ENCODE measurements around the gene ZSWIM6.

ZSWIM6 gene

GRCh38 chr5:61466017-61466416 is 134.0 kb downstream of the ZSWIM6 start:
- FAIRE-seq = no peak

GRCh38 chr5:61467766-61468482 is 135.9 kb downstream of the ZSWIM6 start:
- no peak for DNase-seq (ENCODE audit: extremely low spot score, insufficient read length, low read depth)
- FAIRE-seq = no peak

More at GRCh38 chr5:61466017-61466416, 134.0 kb downstream of the ZSWIM6 start:
- no peak for DNase-seq (ENCODE audit: extremely low spot score, insufficient read length, low read depth)

GRCh38 chr5:61468483-61468865 is 136.4 kb downstream of the ZSWIM6 start:
- DNase-seq (ENCODE audit: extremely low spot score, insufficient read length, low read depth) = no peak

GRCh38 chr5:61471352-61471751 is 139.3 kb downstream of the ZSWIM6 start:
- FAIRE-seq (no peak), DNase-seq (ENCODE audit: extremely low spot score, insufficient read length, low read depth) (no peak)

More at GRCh38 chr5:61468483-61468865, 136.4 kb downstream of the ZSWIM6 start:
- no peak for FAIRE-seq

GRCh38 chr5:61472172-61472958 is 140.3 kb downstream of the ZSWIM6 start:
- FAIRE-seq (no peak), DNase-seq (ENCODE audit: extremely low spot score, insufficient read length, low read depth) (no peak)

- no peak for DNase-seq (ENCODE audit: extremely low spot score, insufficient read length, low read depth)
- no peak for FAIRE-seq
Observed at GRCh38 chr5:61474746-61475145, 142.7 kb downstream of the ZSWIM6 start.

GRCh38 chr5:61477788-61478187 is 145.7 kb downstream of the ZSWIM6 start:
- FAIRE-seq (no peak), DNase-seq (ENCODE audit: extremely low spot score, insufficient read length, low read depth) (no peak)

GRCh38 chr5:61479850-61480614 is 148.0 kb downstream of the ZSWIM6 start:
- DNase-seq (ENCODE audit: extremely low spot score, insufficient read length, low read depth) (no peak), FAIRE-seq (no peak)

- no peak for DNase-seq (ENCODE audit: extremely low spot score, insufficient read length, low read depth)
Observed at GRCh38 chr5:61482980-61483379, 150.9 kb downstream of the ZSWIM6 start.

GRCh38 chr5:61486476-61486875 is 154.4 kb downstream of the ZSWIM6 start:
- FAIRE-seq (no peak), DNase-seq (ENCODE audit: extremely low spot score, insufficient read length, low read depth) (no peak)

More at GRCh38 chr5:61482980-61483379, 150.9 kb downstream of the ZSWIM6 start:
- FAIRE-seq = no peak

- DNase-seq (ENCODE audit: extremely low spot score, insufficient read length, low read depth) (no peak), FAIRE-seq (no peak)
Observed at GRCh38 chr5:61489574-61489973, 157.5 kb downstream of the ZSWIM6 start.

- DNase-seq (ENCODE audit: extremely low spot score, insufficient read length, low read depth) (no peak), FAIRE-seq (no peak)
Observed at GRCh38 chr5:61491861-61492260, 159.8 kb downstream of the ZSWIM6 start.

- no peak for DNase-seq (ENCODE audit: extremely low spot score, insufficient read length, low read depth)
- FAIRE-seq = no peak
Observed at GRCh38 chr5:61493973-61494372, 161.9 kb downstream of the ZSWIM6 start.

- FAIRE-seq (no peak), DNase-seq (ENCODE audit: extremely low spot score, insufficient read length, low read depth) (no peak)
Observed at GRCh38 chr5:61496446-61496845, 164.4 kb downstream of the ZSWIM6 start.

- FAIRE-seq (no peak), DNase-seq (ENCODE audit: extremely low spot score, insufficient read length, low read depth) (no peak)
Observed at GRCh38 chr5:61496860-61497259, 164.8 kb downstream of the ZSWIM6 start.

- no peak for FAIRE-seq
Observed at GRCh38 chr5:61498121-61498520, 166.1 kb downstream of the ZSWIM6 start.

GRCh38 chr5:61501971-61502370 is 169.9 kb downstream of the ZSWIM6 start:
- DNase-seq (ENCODE audit: extremely low spot score, insufficient read length, low read depth) (no peak), FAIRE-seq (no peak)

More at GRCh38 chr5:61498121-61498520, 166.1 kb downstream of the ZSWIM6 start:
- DNase-seq (ENCODE audit: extremely low spot score, insufficient read length, low read depth) = no peak

GRCh38 chr5:61504143-61504770 is 172.2 kb downstream of the ZSWIM6 start:
- DNase-seq (ENCODE audit: extremely low spot score, insufficient read length, low read depth) (no peak), FAIRE-seq (no peak)

- FAIRE-seq = no peak
Observed at GRCh38 chr5:61505281-61505680, 173.2 kb downstream of the ZSWIM6 start.

GRCh38 chr5:61507232-61507631 is 175.2 kb downstream of the ZSWIM6 start:
- DNase-seq (ENCODE audit: extremely low spot score, insufficient read length, low read depth) = no peak
- FAIRE-seq = no peak

More at GRCh38 chr5:61505281-61505680, 173.2 kb downstream of the ZSWIM6 start:
- DNase-seq (ENCODE audit: extremely low spot score, insufficient read length, low read depth) = no peak
